Fibroblast of the aortic adventitia (primary cell): ENCODE results near the gene FTSJ3. TPM values are rescaled to one million over a fixed set of nuclear protein-coding genes. Genes with fewer than 3 reads are reported as not detected.
A peak's percentile ranks its signal among the peaks of the same experiment; 100 is the strongest.
"Not testable (repeated sequence)": the region's sequence is repeated elsewhere in the genome, so short reads cannot be mapped to it uniquely, and the experiment has no call there.

ENCODE experiments used
- DNase-seq: peaks from one replicate; pipeline ENCODE4 v3.0.0-alpha.2; 2010; ENCODE audit warnings: low read depth
- H3K4me3 ChIP-seq: 2 replicates; pipeline ENCODE4 v1.5.1; 2011; ENCODE audit warnings: low read depth, mild to moderate bottlenecking, control low read depth, low read length, moderate library complexity
- CTCF ChIP-seq: IDR thresholded peaks from 2 replicates; pipeline ENCODE4 v1.5.1; 2011; ENCODE audit warnings: mild to moderate bottlenecking, low read length, control low read depth, inconsistent platforms; ENCODE audit not compliant: insufficient read depth
- total RNA-seq: library from RNA; depleted of rRNA; stranded (reverse); fragments of >200 nt; gene quantifications from 2 replicates; pipeline ENCODE4 v1.2.3, GENCODE V29; 2012; ENCODE audit warnings: low replicate concordance

The FTSJ3 gene
- total RNA-seq: 39.8 and 80.7 TPM in 2 replicates

- peak within 1 kb of the TSS; percentile 93 for H3K4me3 ChIP-seq
- TF ChIP-seq CTCF: peak; percentile 48
- DNase-seq: peak; percentile 96
Observed at GRCh38 chr17:63827002-63827800, at the start of gene FTSJ3, which contains the start of gene PSMC5. Gene FTSJ3, minus strand, starts transcription at chr17:63827663. Its CDS starts 761 bp downstream, at chr17:63826902. Gene PSMC5, plus strand, starts transcription at chr17:63827431. Its CDS starts 60 bp downstream, at chr17:63827491.

- DNase-seq, H3K4me3 ChIP-seq: not testable (repeated sequence)
Observed at GRCh38 chr17:63874693-63875092, 47.2 kb upstream of the FTSJ3 start.

GRCh38 chr17:63874061-63874626, 46.7 kb upstream of the FTSJ3 start:
- not testable (repeated sequence) for H3K4me3 ChIP-seq, DNase-seq

- H3K4me3 ChIP-seq, DNase-seq: not testable (repeated sequence)
Observed at GRCh38 chr17:63873577-63873976, 46.1 kb upstream of the FTSJ3 start, which contains the start of gene CSH2. Gene CSH2, minus strand, starts transcription at chr17:63873677. Its CDS starts 63 bp downstream, at chr17:63873614.

GRCh38 chr17:63871646-63872365, 44.3 kb upstream of the FTSJ3 start:
- not testable (repeated sequence) for H3K4me3 ChIP-seq, DNase-seq

- not testable (repeated sequence) for H3K4me3 ChIP-seq
Observed at GRCh38 chr17:63870292-63870665, 42.8 kb upstream of the FTSJ3 start.

GRCh38 chr17:63869491-63870291, 42.2 kb upstream of the FTSJ3 start:
- H3K4me3 ChIP-seq: not testable (repeated sequence)
- DNase-seq: peak; percentile 31
- TF ChIP-seq CTCF: peak; percentile 6

More at GRCh38 chr17:63870292-63870665, 42.8 kb upstream of the FTSJ3 start:
- peak; percentile 65 for DNase-seq

- not testable (repeated sequence) for DNase-seq, H3K4me3 ChIP-seq
- peak; percentile 28 for TF ChIP-seq CTCF
Observed at GRCh38 chr17:63866625-63867024, 39.2 kb upstream of the FTSJ3 start.

GRCh38 chr17:63859257-63859656, 31.8 kb upstream of the FTSJ3 start:
- no peak overlapping the region for H3K4me3 ChIP-seq
- DNase-seq: no peak
- TF ChIP-seq CTCF: no peak

- DNase-seq, H3K4me3 ChIP-seq: not testable (repeated sequence)
Observed at GRCh38 chr17:63856425-63856824, 29.0 kb upstream of the FTSJ3 start.
